ENCODE data around the gene MBD4.
"Not testable (repeated sequence)": the region's sequence is repeated elsewhere in the genome, so short reads cannot be mapped to it uniquely, and the experiment has no call there.

Gene MBD4

GRCh38 chr3:129432036-129432435 lies 7.7 kb downstream of the MBD4 start:
- DNase-seq (ENCODE audit: low read depth in 2 of 2) = no peak

- no peak for DNase-seq (ENCODE audit: low read depth in 2 of 2)
Observed at GRCh38 chr3:129429602-129430001, 10.1 kb downstream of the MBD4 start.

- DNase-seq (ENCODE audit: low read depth in 2 of 2) = no peak
Observed at GRCh38 chr3:129429080-129429451, 10.7 kb downstream of the MBD4 start.

- DNase-seq (ENCODE audit: low read depth in 2 of 2) = peak; percentile 75 to 82
Observed at GRCh38 chr3:129428376-129429079, 11.2 kb downstream of the MBD4 start, which contains the start of gene EFCAB12. TSS of gene EFCAB12 (minus strand) at chr3:129428636. CDS start at chr3:129428488, 148 bp downstream.

GRCh38 chr3:129428007-129428375 lies 11.8 kb downstream of the MBD4 start:
- DNase-seq (ENCODE audit: low read depth in 2 of 2) = no peak

- DNase-seq (ENCODE audit: low read depth in 2 of 2) = no peak
Observed at GRCh38 chr3:129425619-129426018, 14.1 kb downstream of the MBD4 start.

- DNase-seq (ENCODE audit: low read depth in 2 of 2) = no peak
Observed at GRCh38 chr3:129425213-129425612, 14.5 kb downstream of the MBD4 start.

- DNase-seq (ENCODE audit: low read depth in 2 of 2) = no peak
Observed at GRCh38 chr3:129424185-129424841, 15.4 kb downstream of the MBD4 start.

GRCh38 chr3:129422897-129423296 lies 16.9 kb downstream of the MBD4 start:
- no peak for DNase-seq (ENCODE audit: low read depth in 2 of 2)

GRCh38 chr3:129421988-129422745 lies 17.6 kb downstream of the MBD4 start:
- no peak for DNase-seq (ENCODE audit: low read depth in 2 of 2)

GRCh38 chr3:129421236-129421883 lies 18.4 kb downstream of the MBD4 start:
- no peak for DNase-seq (ENCODE audit: low read depth in 2 of 2)

- no peak for DNase-seq (ENCODE audit: low read depth in 2 of 2)
Observed at GRCh38 chr3:129419476-129419875, 20.3 kb downstream of the MBD4 start.

GRCh38 chr3:129418041-129418973 lies 21.4 kb downstream of the MBD4 start:
- DNase-seq (ENCODE audit: low read depth in 2 of 2) = no peak

GRCh38 chr3:129417326-129417725 lies 22.4 kb downstream of the MBD4 start:
- DNase-seq (ENCODE audit: low read depth in 2 of 2) = no peak

GRCh38 chr3:129416415-129416814 lies 23.3 kb downstream of the MBD4 start:
- DNase-seq (ENCODE audit: low read depth in 2 of 2) = no peak

- DNase-seq (ENCODE audit: low read depth in 2 of 2) = no peak
Observed at GRCh38 chr3:129415830-129416229, 23.9 kb downstream of the MBD4 start.

- DNase-seq (ENCODE audit: low read depth in 2 of 2) = no peak
Observed at GRCh38 chr3:129415378-129415777, 24.4 kb downstream of the MBD4 start.

- DNase-seq (ENCODE audit: low read depth in 2 of 2) = no peak
Observed at GRCh38 chr3:129413687-129414506, 25.9 kb downstream of the MBD4 start.

GRCh38 chr3:129413238-129413637 lies 26.5 kb downstream of the MBD4 start:
- DNase-seq (ENCODE audit: low read depth in 2 of 2) = not testable (repeated sequence)

- no peak for DNase-seq (ENCODE audit: low read depth in 2 of 2)
Observed at GRCh38 chr3:129412542-129413198, 27.1 kb downstream of the MBD4 start.
